GM19397 (cell line): Measurements from ENCODE around the gene PTPRG.
"Not testable (repeated sequence)": the region's sequence is repeated elsewhere in the genome, so short reads cannot be mapped to it uniquely, and the experiment has no call there.

ENCODE experiments used
- ATAC-seq: cut with Tn5 transposase; IDR thresholded peaks from one replicate; pipeline ENCODE4 v1.9.1; 2021; ENCODE audit warnings: mild to moderate bottlenecking, moderate library complexity; ENCODE audit not compliant: unreplicated experiment

Gene PTPRG

DNA sequence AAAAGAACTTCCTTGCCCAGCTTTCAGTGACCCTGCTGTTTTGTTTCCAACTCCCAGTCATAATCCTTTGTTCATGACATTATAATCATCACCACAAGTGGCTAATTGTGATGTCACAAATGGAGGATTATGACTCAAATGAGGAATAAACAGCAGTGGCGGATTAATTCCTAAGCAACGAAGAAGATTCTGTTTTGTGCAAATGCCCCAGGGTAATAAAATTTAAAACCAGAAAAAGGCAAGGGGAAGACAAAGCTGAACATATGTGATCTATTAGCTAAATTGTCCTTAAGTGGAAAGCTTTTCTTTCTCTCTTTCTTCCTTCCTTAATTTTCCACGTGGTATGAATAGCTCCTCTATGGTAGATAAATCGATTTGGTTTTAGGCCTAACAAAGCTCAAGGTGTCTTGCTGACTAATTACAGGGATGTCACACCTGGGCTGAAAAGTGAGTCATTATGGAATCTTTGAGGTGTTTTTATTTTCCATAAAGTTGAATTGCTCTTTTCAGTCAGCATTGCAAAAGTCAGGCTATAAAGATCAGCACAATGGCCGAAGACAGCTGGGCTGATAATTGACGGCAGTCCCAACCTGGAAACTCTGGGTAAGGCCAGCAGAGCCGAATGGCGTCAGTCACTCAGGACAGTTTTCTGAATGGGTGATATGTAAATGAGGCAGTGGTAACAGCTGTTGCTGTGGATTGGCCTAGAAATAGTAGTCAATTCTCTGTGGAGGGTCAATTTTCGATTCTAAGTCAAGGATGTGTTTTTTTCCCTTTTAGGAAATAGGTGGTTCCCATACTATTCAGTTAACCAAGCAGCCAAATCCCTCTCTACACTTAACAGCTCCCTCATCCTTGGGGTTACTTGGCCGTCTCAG is 121.5 kb downstream of the PTPRG start:
- ATAC-seq, result no peak

DNA sequence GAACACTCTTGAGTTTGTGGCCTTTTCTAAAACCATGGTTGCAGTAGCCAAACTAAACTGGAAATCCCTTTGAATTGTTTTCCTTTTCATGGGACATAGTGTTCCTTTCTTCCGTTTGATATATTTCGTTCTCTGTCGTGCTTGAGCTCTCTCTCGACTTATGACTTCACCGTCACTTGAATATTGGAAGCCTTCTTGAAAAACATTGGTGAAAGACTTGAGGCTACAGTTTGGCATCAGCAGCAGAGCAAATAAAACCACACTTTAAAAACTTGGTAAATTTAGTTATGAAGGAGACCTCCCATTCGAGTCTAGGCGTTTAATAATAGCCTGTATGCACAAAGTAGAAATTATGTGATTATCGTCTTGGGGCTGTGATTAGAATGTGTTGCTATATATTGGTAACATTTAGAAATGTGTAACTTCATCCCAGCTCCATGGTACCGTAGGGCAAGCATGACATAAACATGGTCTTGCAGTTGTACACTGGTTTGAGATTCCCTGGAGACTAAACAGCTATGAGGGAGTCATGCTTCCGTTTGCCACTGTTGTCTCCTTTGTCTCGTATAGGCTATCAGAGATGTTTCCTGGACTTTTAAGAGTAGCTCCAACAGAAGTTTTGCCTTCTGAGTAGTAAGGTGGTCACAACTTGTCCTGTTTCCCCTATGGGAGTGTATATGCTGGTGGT is 122.3 kb downstream of the PTPRG start:
- no peak for ATAC-seq

DNA sequence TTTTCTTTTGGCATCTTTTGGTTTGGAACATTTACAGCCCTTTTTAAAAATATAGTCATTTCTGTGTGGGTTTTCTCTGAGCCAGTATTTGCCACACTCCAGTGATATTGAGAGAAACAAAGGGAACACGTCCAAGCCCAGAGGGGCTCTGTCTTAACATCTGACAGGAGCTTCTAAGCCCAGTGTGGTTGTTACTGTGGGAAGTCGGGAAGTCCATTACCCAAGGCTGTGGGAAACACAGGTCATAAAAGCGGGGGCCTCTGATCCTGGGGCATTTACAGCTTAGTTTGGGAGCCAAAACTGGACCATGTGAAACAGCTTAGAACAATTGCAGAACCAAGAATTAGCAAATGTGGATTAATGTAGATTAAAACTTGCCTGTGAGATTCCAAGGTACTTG is 123.0 kb downstream of the PTPRG start:
- ATAC-seq, result no peak

DNA sequence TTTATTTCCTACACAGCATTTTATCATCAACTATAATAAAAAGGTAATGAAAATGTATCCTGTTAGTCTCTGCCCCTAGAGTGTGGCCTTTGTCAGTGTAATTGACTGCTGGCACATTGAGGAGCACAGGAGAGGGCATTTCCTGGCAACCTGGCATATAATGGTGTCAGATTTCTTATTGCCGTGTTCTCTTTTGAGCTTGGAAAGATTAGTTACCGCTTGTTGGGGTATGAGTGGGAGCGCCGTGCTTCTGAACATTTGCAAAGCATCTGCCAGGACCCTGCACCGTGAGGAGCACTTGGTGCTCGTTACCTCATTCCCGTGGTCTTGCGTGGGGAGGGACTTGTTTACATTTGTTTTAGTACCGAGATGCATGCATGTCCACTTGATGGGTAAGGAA is 124.4 kb downstream of the PTPRG start:
- ATAC-seq, result no peak

DNA sequence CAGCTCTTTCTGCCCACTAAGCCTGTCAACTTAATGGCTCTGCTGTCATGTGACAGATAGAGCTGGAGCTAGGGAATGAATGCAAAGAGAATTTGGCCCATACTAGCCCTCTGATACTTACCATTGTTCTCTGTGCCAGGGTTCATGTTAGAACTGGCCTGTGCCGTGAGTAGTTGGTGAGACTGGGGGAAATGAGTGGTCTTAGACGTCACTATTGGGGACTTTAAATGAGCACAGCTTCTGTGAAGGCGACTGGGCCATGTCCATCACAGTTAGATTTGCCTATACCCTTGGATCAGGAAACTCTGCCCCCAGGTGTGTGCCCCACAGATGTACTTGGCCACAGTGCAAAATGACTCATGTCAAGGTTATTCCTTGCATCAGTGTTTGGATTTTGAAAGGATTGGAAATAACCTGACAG is 124.9 kb downstream of the PTPRG start:
- ATAC-seq, result no peak

DNA sequence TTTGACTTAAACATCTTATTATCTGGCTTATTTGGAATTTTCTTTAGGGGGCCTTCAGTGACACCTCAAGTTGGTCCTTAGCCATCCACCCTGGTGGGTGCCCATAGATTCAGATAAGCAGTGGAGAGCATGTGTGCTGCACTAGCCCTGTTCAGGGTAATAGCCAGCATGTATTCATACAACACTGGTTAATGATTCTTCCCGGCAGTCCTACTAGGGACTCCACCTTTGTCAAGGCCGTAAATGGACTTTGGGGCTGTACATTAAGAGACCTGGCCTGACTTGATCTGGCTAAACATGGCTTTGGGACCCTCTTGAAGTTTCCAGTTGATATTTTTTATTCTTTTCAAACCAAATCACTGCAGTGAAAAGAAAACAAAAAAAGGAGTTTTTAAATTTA is 125.8 kb downstream of the PTPRG start:
- ATAC-seq, result no peak

DNA sequence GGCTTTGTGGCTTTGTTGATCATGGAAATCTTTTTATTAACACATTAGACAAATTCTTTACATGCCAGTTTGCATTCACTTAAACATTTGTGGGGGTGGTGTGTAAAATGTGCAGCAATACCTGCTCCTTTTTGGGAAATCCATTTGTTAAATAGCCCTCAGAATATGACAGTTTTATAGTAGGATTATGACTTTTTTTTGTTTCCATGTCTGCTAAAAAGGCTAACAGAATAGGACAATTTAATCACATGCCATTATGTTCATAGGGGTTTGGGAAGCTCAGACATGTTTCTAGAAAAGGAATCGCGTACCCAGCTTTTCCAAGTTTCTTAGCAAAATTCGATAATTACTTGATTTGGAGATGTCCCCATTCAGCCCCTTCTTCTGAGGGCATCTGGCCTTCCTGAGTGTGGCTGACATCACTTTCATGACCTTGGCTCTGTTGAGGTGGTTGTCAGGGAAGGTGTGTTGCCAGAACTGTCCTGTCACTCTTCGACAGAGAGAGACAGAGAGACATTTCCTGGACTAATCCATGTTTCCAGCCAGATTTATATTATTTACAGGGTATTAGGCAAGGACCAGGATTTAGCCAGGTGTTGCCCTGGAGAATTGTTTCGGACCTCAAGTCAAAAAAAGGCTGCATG is 126.4 kb downstream of the PTPRG start:
- ATAC-seq, result no peak

DNA sequence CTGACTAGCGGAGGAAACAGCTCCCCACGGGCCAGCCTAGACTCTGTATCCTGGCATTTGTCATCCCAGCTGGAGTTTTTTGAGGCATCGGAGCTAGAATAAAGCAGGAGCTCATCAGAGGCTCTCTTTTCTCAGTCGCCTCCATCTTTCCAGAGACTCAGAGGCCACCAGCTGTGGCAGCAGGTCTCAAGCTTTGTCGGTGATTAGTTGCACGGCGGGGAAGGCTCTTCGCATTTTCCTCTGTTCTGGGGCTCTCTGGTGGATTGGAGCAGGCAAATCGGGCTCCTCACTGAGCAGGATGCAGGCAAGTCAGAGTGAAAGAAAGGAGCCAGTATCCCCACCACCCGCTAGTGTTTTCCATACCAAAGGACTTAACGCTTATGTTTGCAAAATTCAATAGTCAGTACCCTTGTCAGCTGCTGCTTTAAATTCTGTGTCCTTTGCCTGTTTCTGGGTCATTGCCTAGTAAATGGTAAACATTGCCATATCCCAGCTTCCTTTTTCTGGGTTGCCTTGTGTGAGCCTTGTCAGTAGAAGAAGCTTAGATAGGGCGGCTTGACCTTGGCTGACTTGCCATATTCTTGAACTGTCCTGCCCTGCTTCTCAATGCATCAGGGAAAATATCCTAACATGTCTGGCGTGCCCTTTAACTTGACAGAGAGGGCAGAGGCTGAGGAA is 127.1 kb downstream of the PTPRG start:
- ATAC-seq, result no peak

DNA sequence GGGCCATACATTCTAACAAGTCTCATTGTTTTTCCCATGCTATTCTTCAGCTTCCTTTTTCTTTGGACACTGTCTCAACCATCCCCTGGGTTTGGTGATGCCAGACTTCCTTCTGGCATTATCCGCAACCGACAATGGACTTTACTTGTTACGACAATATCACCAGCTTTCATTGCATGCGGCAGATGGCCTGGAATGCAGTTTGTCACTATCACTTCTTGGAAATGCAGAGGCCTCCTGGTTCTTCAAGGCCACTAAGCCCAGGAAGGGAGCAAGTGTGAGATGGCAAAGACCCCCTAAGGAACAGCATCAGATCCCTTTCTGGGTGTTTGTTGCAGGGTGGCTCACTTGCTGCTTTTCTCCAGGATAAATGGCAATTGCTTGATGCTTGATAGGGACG is 128.6 kb downstream of the PTPRG start:
- ATAC-seq, result no peak

DNA sequence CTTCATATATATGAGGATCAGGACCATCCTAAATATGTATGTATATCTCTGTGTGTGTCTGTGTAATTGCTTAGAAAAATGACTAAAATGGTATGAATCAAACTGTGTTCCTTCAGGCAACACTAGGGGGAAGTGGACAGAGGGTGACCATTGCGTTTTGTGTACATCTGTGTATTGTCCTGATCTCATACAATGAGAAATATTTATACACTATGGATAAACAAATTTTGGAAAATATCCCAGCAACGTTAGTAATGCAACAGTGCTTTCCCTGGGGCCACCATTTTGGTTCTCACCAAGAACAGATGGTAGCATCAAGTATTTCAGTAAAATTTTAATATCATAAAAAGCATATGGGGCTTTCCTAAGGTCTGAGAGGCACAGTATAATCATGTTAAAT is 130.1 kb downstream of the PTPRG start:
- ATAC-seq, result no peak

DNA sequence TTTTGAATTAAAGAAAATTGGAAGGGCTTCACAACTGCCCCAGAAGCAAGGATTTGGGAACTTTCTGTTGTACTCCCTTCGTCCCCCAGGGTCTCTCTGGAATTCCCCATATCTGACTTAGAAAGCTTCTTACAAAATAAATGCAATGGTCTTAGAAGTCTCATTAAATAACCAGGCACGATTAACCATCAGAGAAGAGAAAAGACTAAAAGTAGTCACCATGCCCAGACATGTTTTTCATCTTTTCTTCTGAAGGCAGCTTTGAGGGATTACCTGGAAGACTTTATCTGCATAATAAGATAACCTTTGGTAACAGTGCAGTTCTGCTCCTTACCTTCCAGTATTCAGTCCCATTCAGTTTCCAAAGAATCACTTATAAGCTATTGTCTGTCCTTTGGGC is 135.9 kb downstream of the PTPRG start:
- ATAC-seq, result no peak

DNA sequence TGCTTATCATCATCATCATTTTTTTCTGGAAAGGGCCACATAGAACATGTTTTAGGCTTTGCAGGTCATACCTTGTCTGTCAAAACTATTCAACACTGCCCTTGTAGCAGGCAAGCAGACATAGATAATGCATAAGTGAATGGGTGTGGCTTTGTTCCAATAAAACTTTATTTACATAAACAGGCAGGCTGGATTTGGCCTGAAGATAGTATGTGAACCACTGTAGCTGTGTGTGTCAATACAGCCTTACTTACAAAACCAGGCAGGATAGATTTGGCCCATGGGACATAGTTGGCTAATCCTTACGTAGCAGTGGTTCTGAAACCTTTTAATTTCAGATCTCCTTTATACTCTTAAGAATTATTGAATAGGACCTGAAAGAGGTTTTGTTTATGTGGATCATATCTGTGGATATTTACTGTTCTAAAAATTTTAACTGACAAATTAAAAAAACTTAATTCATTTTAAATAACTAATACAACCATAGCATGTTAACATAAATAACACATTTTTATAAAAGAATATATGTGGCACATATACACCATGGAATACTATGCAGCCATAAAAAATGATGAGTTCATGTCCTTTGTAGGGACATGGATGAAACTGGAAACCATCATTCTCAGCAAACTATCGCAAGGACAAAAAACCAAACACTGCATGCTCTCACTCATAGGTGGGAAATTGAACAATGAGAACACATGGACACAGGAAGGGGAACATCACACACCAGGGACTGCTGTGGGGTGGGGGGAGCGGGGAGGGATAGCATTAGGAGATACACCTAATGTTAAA is 137.1 kb downstream of the PTPRG start:
- not testable (repeated sequence) for ATAC-seq

DNA sequence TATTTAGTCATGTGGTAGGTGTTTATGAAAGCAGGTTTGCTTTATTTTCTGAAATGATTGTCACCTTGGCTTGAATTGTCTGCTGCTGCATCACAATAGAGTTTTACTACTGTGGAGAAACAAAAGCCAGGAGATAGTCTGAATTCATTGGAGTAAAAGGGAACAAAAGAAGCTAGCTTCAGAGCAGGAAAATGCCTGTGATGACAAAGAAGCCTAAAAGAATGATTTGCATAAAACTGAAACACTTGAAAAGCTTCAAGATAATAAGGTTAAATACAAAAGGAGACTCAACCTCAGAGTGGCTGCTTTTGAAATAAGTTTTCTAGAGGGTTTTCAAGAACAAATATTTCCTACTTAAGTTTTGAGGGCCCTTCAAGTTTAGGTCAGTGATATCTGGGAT is 138.3 kb downstream of the PTPRG start:
- no peak for ATAC-seq

DNA sequence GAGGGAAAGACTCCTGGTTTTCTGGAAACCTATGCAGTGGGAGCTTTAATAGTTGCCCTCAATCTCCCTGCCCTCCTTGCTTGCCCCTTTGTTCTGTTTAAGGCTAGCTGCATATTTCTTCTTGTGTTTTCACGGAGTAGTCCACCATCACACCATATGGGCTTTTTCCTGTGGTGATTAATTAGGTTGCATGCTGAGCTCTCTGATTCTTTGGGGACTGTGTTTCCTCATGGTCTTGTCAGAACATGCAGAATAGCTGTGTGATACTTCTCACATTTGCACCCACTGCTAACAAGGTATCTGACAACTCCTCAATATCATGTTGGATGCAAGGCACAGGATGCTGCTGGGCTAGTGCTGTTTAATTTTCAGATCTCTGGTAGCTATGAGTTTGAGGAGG is 139.6 kb downstream of the PTPRG start:
- no peak for ATAC-seq

DNA sequence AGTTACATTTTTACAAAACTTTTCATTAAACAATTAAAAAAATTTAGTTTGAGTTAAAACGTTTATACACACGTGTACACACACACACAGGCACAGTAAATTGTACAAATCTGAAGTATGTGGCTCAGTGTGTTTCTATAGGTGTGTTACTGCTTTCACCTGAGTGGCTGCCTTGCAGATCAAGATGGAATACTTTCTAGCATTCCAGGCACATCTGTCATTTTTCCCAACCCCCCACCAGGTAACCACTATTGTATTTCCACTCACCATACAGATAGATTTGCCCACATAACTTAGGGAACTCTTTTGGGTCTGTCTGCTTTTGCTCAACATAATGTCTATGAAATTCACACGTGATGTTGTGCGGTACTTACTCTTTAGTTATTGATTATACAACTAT is 141.1 kb downstream of the PTPRG start:
- no peak for ATAC-seq

DNA sequence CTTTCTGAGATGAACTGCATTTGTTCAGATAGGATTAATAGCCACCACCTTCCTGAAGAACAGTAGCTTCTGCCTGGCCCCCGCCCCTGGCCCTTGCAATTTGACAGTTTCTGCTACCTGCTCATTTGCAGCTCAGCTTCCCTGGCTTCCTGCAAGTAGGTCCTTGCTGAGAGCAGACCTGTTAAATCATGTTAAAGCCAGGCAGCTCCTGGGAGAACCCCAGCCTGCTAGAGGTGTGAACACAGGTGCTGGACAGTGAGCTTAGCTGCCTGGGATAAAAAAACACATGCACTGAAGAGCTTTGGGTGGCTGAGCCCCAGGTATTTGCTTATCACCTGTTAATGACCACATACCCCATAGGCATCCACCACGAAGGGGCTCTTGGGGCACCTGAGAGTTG is 143.4 kb downstream of the PTPRG start:
- no peak for ATAC-seq

DNA sequence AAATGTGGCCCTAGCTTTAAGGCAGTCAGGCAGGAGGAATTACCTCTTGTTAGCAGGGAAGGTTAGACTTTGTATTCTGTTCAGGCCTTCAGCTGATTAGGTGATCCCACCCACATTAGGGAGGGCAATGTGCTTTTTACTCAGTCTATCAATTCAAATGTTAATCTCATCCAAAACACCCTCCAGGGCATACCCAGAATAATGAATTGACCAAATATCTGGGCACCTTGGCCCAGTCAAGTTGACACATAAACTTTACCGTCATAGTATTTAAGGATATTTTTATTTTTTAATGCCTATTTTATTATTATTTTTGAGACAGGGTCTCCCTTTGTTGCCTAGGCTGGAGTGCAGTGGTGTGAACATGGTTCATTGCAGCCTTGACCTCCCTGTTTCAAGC is 146.1 kb downstream of the PTPRG start:
- ATAC-seq, result no peak

DNA sequence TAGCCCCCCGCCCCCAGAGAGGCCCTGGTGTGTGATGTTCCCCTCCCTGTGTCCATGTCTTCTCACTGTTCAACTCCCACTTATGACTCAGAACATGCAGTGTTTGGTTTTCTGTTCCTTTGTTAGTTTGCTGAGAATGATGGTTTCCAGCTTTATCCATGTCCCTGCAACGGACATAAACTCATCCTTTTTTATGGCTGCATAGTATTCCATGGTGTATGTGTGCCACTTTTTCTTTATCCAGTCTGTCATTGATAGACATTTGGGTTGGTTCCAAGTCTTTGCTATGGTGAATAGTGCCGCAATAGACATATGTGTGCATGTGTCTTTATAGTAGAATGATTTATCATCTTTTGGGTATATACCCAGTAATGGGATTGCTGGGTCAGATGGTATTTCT is 149.5 kb downstream of the PTPRG start:
- not testable (repeated sequence) for ATAC-seq

DNA sequence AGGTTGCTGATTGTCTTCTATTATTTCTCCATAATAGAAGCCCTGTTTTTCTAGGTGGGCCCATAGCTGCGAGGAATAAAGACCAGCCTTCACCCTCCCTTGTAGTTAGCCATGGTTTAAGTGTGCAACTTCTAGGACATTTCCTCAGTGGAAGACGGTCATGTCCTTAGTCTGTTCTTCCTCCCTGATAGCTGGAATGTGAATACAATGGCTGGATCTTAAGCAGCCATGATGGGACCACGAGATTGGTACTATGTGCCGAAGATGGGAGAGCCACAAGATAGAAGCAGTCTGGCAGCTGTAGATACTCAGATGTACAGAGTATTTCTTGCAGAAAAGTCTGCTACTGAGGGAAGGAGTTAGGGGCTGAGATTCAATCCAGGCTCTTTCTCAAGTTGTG is 152.9 kb downstream of the PTPRG start:
- no peak for ATAC-seq

DNA sequence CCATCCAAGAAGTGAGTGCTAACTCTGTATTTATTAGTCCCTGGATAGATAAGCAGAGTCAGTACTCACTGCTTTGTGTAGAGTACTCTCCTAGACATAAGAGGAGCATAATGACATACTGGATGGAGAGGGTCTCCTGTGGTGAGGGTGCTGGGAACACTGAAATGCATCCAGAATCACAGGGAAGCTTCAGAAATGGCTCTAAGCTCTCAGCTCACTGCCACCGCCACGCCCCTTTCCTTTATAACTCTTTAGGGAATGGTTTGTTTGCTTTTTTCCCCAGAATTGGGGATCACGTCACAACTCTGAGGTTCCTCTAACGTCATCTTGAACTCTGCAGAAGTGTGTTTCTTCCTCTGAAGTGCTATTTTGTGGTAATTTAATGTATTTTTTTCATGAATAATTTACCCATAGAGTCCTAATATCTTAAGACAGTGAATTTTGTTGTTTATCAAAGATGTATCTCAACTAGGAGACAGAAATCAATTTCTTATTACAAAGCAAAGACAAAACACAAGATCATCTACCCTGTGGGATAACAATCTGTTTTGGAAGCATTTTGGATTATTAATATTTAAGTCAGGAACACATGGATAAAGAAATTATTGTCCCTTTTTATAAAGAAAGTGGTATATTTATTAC is 154.6 kb downstream of the PTPRG start:
- no peak for ATAC-seq
